Hematopoietic multipotent progenitor cell treated with erythropoietin and hydrocortisone succinate and interleukin-3 and kit ligand, for 15 days (in vitro differentiated cells): Measurements from ENCODE around the gene PLCL1.
"Not testable (repeated sequence)": the region's sequence is repeated elsewhere in the genome, so short reads cannot be mapped to it uniquely, and the experiment has no call there.

Experiments used
- DNase-seq: peaks from one replicate; pipeline ENCODE4 v3.0.0-alpha.2; 2015; ENCODE audit warnings: low spot score

PLCL1 gene

DNA sequence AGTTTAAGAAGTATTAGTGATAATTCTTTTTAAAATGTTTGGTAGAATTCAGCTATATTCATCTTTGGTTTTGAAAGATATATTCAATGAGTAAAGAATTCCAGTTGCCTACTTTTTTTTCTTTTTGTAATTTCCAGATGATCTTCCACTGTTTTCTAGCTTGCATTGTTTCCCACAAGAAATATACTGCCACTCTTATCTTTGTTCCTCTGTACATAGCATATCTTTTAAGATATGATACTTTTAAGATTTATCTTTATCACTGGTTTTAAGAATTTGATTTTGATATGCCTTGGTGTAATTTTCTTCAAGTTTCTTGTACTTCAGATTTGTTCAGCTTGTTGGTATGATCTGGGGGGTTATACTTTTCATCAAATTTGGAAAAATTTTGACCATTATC is 374.4 kb downstream of the PLCL1 start:
- DNase-seq, result no peak

DNA sequence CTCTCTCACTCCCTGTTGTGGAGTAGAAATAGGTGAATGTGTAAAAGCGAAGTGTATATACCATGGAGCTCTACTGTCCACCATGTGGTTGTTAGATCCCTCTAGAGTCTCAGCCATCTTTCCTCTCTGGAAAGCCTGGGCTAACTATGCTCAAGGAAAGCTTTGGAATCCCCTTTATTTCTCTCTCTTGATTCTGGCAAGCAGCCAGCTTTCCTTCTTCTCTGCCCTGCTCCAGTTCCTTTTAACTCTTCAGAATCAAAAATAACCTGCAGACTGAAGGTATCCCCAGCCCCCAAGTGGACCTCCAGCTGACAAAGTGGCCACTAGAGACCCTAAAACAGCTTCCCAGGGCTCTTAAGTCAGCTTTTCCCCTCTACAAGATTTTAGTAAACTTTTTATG is 381.9 kb downstream of the PLCL1 start:
- DNase-seq, result no peak

DNA sequence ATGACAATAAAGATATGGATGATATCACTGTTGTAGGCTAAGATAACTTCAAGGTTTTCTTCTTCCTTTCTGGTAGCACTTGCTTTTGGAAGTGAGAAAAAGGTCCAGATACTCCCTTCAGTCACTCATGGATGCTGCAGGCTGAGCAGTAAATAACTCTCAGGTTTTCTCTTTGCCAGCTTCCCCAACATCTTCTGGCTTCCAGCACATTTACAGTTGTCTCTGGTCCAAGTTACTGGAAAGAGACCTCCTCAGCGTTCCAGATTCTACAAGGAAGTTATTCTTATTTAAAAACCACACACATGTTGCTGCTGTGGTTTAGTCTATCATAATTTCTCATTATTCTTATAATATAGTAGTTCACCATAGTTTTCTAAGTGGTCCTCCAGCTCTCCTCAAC is 383.4 kb downstream of the PLCL1 start:
- DNase-seq, result no peak

DNA sequence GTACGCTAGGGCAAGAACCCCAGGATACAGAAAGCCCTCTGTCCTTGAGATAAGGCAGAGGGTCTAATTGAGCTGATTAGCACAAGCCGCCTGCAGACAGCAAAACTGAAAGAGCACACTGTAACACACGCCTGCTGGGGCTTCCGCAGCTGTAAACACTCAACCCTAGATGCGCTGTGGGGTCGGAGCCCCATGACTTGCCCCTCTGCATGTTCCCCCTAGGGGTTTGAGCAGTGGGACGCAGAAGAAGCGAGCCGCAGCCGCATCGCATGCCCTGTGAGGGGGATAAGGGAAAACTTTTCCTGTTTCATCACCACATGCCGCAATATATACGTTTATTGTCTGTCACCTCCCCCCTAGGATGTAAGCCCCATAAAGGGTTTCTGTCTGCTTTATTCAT is 384.6 kb downstream of the PLCL1 start:
- DNase-seq, result no peak

DNA sequence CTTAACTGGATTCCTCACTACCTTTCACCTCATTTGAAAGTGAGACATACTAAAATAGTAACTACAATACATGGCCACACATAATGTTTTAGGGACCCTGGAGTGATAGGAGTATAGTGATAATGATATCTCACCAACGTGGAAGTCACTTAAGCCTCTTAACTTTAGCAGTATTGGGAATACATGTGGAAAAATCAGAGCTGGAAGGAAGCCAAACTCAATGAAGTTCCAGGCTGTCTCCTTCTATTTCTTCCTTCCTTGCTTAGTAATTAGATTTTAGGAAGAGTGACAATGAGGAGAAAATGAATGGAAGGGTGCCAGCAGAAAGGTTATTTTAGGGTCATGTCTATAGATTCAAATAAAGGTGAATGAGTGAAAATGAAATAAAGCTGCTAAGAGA is 387.3 kb downstream of the PLCL1 start:
- DNase-seq, result no peak

DNA sequence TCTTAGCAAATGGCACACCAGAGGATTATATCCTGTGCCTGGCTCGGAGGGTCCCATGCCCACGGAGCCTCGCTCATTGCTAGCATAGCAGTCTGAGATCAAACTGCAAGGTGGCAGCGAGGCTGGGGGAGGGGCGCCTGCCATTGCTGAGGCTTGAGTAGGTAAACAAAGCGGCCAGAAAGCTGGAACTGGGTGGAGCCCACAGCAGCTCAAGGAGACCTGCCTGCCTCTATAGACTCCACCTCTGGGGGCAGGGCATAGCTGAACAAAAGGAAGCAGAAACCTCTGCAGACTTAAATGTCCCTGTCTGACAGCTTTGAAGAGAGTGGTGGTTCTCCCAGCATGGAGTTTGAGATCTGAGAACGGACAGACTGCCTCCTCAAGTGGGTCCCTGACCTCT is 392.2 kb downstream of the PLCL1 start:
- not testable (repeated sequence) for DNase-seq
